Epithelial cell of proximal tubule (primary cell): ENCODE results near the gene LRRC31. TPM values are rescaled to one million over a fixed set of nuclear protein-coding genes. Genes with fewer than 3 reads are reported as not detected.
A peak's percentile ranks its signal among the peaks of the same experiment; 100 is the strongest.

Source experiments
- DNase-seq: peaks from one replicate; pipeline ENCODE4 v3.0.0-alpha.2; 2011; ENCODE audit warnings: low read depth
- H3K4me3 ChIP-seq: 2 replicates; pipeline ENCODE4 v1.5.1; 2011; ENCODE audit warnings: low read depth, mild to moderate bottlenecking, low read length
- total RNA-seq: library from RNA; depleted of rRNA; stranded (reverse); fragments of >200 nt; gene quantifications from 2 replicates; pipeline ENCODE4 v1.2.3, GENCODE V29; 2015
- TF ChIP-seq, protein P1 (sequence below): conservative IDR thresholded peaks from 2 replicates; pipeline ENCODE4 v1.5.1; 2012; ENCODE audit warnings: low read depth, mild to moderate bottlenecking, low read length

LRRC31 gene
- total RNA-seq, 1 donor from 2014 or later: not detected

DNA sequence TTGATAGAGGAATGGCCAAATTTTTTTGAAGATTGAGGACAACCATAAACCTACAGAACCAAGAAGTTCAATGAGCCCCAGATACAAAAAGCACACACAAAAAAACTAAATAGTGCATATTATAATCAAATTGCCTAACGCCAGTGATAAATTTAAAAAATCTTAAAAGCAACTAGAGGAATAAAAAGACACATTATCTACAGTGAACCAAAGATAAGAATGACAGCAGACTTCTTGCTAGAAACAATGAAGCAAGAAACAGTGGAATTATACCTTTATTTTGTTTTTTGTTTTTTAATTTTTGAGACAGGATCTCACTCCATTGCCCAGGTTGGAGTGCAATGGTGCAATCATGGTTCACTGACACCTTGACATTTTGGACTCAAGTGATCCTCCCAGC is 31.7 kb upstream of the LRRC31 start:
- TF ChIP-seq, protein P1, sequence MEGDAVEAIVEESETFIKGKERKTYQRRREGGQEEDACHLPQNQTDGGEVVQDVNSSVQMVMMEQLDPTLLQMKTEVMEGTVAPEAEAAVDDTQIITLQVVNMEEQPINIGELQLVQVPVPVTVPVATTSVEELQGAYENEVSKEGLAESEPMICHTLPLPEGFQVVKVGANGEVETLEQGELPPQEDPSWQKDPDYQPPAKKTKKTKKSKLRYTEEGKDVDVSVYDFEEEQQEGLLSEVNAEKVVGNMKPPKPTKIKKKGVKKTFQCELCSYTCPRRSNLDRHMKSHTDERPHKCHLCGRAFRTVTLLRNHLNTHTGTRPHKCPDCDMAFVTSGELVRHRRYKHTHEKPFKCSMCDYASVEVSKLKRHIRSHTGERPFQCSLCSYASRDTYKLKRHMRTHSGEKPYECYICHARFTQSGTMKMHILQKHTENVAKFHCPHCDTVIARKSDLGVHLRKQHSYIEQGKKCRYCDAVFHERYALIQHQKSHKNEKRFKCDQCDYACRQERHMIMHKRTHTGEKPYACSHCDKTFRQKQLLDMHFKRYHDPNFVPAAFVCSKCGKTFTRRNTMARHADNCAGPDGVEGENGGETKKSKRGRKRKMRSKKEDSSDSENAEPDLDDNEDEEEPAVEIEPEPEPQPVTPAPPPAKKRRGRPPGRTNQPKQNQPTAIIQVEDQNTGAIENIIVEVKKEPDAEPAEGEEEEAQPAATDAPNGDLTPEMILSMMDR: no peak
- no peak for DNase-seq
- no peak overlapping the region for H3K4me3 ChIP-seq

DNA sequence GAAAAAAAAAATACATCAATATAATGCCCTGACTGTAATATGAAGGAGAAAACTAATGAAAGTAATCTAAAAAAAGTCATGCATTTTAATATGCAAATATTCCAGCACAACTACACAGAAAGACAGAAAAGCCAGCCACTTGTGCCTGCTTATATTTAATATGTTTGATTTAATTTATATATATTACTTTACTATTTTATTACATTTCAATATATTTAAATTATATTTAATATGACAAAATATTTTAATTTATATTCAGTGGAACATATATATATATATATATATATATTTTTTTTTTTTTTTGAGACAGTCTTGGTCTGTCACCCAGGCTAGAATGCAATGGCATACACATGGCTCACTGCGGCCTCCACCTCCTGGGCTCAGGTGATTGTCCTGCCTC is 27.5 kb upstream of the LRRC31 start:
- DNase-seq: no peak
- TF ChIP-seq, protein P1: no peak

DNA sequence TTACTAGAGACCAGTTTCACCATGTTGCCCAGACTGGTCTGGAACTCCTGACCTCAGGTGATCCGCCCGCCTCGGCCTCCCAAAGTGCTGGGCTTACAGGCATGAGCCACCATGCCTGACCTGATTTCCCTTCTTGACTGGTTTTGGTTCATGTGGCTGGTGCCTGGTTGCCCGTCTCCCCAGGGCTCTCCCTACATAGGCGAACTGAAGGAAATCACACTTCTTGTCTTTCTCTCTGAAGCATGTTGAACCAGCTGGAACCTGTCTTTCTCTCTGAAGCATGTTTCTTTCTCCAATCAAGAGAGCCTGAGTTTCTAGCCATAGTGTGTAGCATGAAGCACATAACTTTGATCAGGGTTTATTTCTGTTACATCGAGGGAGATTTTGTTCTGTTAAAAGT is 25.3 kb upstream of the LRRC31 start:
- no peak overlapping the region for H3K4me3 ChIP-seq
- TF ChIP-seq, protein P1: no peak
- no peak for DNase-seq

More for the DNA sequence above, 27.5 kb upstream of the LRRC31 start:
- H3K4me3 ChIP-seq: no peak overlapping the region

DNA sequence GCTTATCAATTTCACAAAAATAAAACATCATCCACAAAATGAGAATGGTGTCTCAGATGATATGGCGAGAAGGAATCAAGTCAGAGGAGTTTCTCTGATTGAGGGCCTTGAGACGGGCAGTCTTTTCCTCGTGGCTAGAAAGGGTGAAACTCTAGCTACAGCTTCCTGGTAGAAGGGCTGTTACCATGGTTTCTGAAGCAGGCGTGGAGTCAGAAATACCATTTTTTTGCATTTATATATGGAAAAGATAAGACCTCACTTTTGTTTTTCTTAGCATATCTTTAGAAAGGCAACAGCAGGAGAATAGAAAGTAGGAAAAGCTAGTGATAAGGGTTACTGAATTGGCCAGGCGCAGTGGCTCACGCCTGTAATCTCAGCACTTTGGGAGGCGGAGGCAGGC is 24.4 kb upstream of the LRRC31 start:
- DNase-seq: no peak
- H3K4me3 ChIP-seq: no peak overlapping the region
- TF ChIP-seq, protein P1: no peak

DNA sequence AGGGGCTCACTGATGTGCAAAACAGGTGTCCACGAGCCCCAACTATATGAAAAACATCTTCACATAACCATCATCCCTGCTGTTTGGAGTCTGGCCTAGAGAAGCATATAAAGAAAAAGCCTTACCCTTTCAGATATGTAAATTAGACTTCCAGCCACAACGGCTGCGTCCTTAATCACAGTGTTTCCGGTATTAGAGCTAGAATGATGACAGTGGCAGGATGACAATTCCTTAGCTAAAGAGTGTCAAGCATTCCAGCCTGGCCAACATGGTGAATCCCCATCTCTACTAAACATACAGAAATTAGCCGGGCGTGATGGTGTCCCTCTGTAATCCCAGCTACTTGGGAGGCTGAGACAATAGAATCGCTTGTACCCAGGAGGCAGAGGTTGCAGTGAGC is 22.2 kb upstream of the LRRC31 start:
- H3K4me3 ChIP-seq: no peak overlapping the region
- no peak for DNase-seq
- TF ChIP-seq, protein P1: no peak

DNA sequence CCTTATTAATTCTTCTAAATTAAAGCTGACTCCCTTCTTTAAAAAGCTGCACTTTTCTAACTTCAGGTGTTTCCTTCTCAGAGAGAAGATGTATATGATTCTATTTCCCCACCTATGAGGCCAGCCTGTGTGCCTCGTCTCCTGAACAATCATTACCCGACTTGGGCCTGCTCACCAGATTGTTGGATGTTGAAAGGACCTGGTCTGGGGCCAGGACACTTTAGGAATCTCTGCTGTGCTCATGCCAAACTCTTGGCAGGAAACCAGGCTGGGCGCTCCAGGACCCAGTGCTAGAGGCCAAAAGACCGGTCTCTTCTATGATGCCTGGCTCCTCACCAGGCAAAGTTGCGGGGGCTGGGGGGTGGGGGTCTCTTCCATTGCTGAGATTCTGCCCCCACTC is 16.9 kb upstream of the LRRC31 start:
- TF ChIP-seq, protein P1: no peak
- peak; percentile 47 for DNase-seq
- no peak overlapping the region for H3K4me3 ChIP-seq

DNA sequence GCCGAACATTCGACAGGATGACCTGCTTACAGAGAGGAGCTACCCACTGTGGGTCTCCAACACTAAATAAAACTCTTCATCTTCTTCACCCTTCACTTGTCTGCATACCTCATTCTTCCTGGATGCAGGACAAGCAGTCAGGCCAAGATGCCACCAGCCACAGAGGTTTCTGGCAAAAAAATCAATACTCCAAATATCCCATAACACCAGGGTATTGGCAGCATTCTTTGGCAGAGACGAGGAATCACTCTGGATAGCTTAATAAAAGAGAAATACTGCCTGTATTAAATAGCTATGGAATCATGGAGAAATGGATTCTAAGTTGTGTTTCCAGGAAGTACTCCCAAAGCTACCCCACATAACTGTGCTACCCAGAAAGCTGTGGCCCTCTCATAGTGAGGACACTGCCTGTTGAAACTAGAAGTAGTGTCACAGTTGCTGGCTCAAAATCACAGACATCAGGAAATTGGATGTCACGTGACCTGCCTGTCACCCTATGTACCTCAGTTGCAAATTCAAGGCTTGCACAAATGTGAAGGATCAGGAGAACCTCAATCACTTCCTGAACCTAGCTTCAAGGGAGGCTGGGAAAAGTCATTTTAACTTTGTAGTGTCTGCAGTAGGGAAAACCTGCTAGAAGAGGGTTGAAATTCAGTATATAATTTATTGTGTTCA is 11.0 kb upstream of the LRRC31 start:
- no peak for DNase-seq
- no peak overlapping the region for H3K4me3 ChIP-seq
- TF ChIP-seq, protein P1: no peak
